ENCODE data around the gene SEPHS2. TPM values are rescaled to one million over a fixed set of nuclear protein-coding genes. Genes with fewer than 3 reads are reported as not detected.

Gene SEPHS2
- total RNA-seq, 6 experiments from 2014 or later: 29.7 to 36.7 (median 31.1) TPM

DNA sequence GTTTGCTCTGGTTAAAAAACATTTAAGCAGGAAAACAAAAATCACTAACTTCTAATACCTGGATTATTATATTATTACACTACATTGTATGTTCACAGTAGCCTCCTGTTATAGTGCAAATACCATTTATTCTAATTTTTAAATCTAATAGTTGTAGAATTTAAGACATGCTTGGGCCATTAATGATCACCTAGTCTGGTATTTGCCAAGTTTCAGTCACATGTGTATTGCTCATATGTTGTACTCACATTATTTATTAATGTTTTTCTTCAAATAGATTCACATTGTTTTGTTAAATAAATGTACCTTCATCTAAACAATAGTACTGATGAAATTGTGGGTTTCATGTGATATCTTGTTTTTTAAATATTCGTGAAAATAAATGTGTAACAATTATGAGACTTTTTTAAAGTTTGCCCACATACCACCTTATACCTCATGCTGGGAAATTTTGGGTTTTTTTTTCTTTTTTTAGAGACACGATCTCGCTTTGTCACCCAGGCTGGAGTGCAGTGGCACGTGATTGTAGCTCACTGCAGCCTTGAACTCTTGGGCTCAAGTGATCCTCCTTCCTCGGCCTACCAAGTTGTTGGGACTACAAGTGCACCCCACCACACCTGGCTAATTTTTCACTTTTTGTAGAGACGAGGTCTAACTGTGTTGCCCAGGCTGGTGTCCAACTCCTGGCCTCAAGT lies 32.4 kb downstream of the SEPHS2 start:
- Mint-ChIP-seq H3K4me1 (ENCODE audit: low read depth) (peaks cover 41% of the 10 kb centered on the region), H3K9me3 (no peaks in the 10 kb centered on the region), H3K36me3 (ENCODE audit: low read depth) (peaks cover 11% of the 10 kb centered on the region), H3K27ac (no peak overlapping the region; the same call in 1 of the 2 replicates), H3K27me3 (ENCODE audit: insufficient read depth) (peaks cover 1% of the 10 kb centered on the region; the same call in 1 of the 2 replicates), H3K4me3 (no peak overlapping the region)
- TF ChIP-seq, protein P1, sequence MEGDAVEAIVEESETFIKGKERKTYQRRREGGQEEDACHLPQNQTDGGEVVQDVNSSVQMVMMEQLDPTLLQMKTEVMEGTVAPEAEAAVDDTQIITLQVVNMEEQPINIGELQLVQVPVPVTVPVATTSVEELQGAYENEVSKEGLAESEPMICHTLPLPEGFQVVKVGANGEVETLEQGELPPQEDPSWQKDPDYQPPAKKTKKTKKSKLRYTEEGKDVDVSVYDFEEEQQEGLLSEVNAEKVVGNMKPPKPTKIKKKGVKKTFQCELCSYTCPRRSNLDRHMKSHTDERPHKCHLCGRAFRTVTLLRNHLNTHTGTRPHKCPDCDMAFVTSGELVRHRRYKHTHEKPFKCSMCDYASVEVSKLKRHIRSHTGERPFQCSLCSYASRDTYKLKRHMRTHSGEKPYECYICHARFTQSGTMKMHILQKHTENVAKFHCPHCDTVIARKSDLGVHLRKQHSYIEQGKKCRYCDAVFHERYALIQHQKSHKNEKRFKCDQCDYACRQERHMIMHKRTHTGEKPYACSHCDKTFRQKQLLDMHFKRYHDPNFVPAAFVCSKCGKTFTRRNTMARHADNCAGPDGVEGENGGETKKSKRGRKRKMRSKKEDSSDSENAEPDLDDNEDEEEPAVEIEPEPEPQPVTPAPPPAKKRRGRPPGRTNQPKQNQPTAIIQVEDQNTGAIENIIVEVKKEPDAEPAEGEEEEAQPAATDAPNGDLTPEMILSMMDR (IDR thresholded peaks at IDR 0.05): no peak
- DNase-seq: no peak

DNA sequence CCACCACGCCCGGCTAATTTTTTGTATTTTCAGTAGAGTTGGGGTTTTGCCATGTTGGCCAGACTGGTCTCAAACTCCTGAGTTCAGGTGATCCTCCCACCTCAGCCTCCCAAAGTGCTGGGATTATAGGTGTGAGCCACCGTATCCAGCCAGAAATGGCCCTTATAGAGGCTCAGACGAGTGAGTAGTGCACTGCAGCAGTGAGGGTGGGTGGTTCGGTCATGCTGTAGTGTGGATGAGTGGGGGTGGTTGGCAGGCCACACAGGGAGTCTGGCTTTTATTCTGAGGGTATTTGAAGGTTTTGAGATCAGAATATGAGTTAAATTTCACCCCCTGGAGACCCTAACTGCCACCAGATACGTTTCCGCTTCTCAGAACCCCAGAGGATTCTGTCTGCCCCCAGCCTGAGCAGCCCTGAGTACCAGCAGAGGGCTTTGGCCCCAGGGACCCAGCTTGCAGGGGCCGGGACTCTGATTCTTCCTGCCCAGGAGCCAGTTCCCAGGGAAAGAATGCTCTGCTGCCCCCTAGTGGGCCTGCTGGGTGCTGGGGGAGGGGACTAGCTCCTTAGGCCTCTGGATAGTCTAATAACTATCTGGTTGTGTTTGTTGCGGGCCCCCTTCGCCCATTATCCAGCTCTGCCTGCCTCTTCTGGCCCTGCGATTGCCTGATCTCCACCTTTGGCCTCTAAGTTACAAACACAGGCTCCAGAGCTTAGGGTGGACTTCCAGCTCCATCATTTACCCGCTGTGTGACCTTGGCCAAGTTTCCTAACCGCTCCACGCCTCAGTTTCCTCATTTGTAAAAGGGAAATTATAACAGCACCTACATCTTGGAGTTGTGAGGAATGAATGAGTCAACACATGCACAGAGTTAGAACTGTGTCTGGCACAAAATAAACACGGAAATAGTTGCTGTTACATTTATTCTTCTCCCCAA lies 36.3 kb downstream of the SEPHS2 start:
- peak overlapping the region; percentile 63 for H3K27ac Mint-ChIP-seq
- DNase-seq: peak; percentile 76
- peaks cover 33% of the 10 kb centered on the region for H3K4me1 Mint-ChIP-seq (ENCODE audit: low read depth)
- H3K9me3 Mint-ChIP-seq: no peaks in the 10 kb centered on the region
- TF ChIP-seq, protein P1 (IDR thresholded peaks at IDR 0.05): peak; percentile 95
- H3K4me3 Mint-ChIP-seq: peak overlapping the region; percentile 91
- peaks cover 11% of the 10 kb centered on the region for H3K36me3 Mint-ChIP-seq (ENCODE audit: low read depth)
- peaks cover 1% of the 10 kb centered on the region; the same call in 1 of the 2 replicates for H3K27me3 Mint-ChIP-seq (ENCODE audit: insufficient read depth)

DNA sequence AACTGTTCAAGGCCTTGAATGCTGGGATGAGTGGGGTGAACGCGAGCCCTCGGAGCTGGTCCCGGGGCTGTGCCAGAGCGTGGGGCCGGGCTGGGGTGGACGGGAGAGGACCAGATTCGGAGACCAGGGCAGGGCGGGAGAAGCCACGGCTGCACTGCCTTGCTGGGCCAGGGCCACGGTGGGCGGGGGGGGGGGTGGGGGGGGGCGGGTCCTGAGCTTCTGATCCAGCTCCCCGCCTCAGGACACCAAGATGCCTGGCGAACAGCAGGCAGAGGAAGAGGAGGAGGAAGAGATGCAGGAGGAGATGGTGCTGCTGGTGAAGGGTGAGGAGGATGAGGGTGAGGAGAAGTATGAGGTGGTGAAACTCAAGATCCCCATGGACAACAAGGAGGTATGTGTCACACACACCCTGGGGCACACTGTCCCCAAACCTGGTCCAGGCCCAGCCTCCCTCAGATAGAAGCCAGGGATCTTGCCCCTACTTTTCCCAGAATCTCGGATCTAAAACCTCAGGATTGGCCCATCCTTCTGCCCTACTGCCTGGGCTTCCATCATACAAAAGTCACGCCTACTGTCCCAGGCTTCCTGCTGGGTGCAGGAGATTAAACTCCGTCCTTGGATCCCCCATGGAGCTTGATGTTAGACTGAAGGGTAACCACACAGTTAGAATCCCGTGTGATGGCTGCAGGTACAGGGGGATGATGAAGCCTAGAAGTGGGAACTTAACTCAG lies 37.7 kb downstream of the SEPHS2 start:
- peaks cover 6% of the 10 kb centered on the region for H3K36me3 Mint-ChIP-seq (ENCODE audit: low read depth)
- peaks cover 1% of the 10 kb centered on the region; the same call in 1 of the 2 replicates for H3K27me3 Mint-ChIP-seq (ENCODE audit: insufficient read depth)
- peak overlapping the region; percentile 83 for H3K27ac Mint-ChIP-seq
- H3K9me3 Mint-ChIP-seq: no peaks in the 10 kb centered on the region
- H3K4me1 Mint-ChIP-seq (ENCODE audit: low read depth): peaks cover 33% of the 10 kb centered on the region
- DNase-seq: peak; percentile 41
- TF ChIP-seq, protein P1 (IDR thresholded peaks at IDR 0.05): no peak
- peak overlapping the region; percentile 91 for H3K4me3 Mint-ChIP-seq

DNA sequence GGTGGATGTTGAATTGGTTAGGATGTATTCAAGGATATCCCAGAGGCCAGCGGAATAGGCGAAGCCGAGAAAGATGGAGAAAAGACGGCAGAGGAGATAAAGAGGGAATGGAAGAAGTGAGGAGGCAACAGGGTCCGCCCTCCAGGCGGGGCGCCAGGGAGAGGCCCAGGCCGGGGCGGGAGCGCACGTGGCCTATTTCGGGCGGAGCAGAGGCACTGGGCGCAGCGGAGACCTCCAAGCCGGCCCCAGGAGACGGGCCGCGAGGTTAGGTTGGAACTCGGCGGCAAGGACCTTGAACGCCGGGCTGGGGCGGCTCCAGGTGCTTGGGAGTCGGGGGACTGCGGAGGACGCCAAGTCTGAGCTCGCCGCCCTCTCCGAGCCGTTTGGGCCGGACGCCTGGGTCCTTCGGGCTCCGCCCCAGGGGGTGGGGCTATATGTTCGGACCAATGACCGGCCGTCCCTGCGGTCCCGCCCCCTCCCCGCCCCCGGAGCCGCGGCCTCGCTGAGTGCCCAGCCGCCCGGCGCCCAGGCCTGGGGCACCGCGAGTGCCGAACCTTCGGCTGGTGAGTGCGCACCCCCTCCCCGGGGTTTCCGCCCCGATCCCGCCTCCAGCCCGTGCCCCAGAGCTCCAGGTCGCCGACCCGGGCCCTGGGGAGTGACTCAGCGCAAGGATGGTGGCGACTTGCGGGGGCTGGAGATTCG lies 38.4 kb downstream of the SEPHS2 start, which contains the start of gene ZNF771:
ZNF771 (plus strand) TSS at position 505 of the 702 bp plus-strand sequence. CDS start 448 bp downstream, outside the sequence.
- Mint-ChIP-seq H3K36me3 (ENCODE audit: low read depth) (peaks cover 4% of the 10 kb centered on the region), H3K9me3 (no peaks in the 10 kb centered on the region), H3K27me3 (ENCODE audit: insufficient read depth) (peaks cover 1% of the 10 kb centered on the region; the same call in 1 of the 2 replicates), H3K27ac (peak within 1 kb of the TSS; percentile 84), H3K4me3 (peak within 1 kb of the TSS; percentile 91), H3K4me1 (ENCODE audit: low read depth) (peaks cover 31% of the 10 kb centered on the region)
- TF ChIP-seq, protein P1 (IDR thresholded peaks at IDR 0.05): peak; percentile 28
- DNase-seq: peak; percentile 71

Data from HFFc6 (cell line).